ENCODE measurements around the gene NFIX.

- TF ChIP-seq CTCF (IDR thresholded peaks at IDR 0.05) (no peak), EP300 (IDR thresholded peaks at IDR 0.05) (no peak)
These were observed 122.0 kb downstream of the NFIX start for GRCh38 chr19:13117176-13117771.

All from tibial nerve (tissue), 4 donors.